Measurements from ENCODE around the gene TDRD1. TPM values are rescaled to one million over a fixed set of nuclear protein-coding genes. Genes with fewer than 3 reads are reported as not detected.

Gene TDRD1
- total RNA-seq, 4 donors from 2014 or later = 0.10 TPM; not detected in 3

DNA sequence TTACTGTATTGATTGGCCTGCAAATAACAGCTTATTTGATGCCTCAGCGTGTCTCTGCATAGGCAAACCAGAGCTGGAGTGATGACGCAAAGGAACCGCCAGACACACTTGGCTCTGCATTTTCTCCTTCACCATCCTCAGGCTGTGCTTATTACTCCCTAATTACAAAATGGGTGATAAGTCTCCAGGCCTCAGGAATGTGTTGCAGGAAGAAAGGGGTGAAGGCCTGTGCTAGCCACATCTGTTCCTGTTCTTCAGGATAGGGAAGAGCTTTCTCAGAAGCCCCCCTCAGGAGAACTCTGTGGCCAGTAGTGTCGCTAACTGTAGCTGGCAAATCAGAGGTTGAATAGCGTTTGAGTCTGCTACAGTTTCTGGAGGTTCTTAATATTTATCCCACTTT, 5.1 kb downstream of the TDRD1 start:
- Histone ChIP-seq H3K36me3 (no peaks in the 10 kb centered on the region), H3K9me3 (no peaks in the 10 kb centered on the region), H3K4me3 (no peak overlapping the region), H3K27ac (no peak overlapping the region), H3K4me1 (peaks cover 0 to 7% of the 10 kb centered on the region in 2 donors), H3K27me3 (no peaks in the 10 kb centered on the region)
- TF ChIP-seq, protein P1, sequence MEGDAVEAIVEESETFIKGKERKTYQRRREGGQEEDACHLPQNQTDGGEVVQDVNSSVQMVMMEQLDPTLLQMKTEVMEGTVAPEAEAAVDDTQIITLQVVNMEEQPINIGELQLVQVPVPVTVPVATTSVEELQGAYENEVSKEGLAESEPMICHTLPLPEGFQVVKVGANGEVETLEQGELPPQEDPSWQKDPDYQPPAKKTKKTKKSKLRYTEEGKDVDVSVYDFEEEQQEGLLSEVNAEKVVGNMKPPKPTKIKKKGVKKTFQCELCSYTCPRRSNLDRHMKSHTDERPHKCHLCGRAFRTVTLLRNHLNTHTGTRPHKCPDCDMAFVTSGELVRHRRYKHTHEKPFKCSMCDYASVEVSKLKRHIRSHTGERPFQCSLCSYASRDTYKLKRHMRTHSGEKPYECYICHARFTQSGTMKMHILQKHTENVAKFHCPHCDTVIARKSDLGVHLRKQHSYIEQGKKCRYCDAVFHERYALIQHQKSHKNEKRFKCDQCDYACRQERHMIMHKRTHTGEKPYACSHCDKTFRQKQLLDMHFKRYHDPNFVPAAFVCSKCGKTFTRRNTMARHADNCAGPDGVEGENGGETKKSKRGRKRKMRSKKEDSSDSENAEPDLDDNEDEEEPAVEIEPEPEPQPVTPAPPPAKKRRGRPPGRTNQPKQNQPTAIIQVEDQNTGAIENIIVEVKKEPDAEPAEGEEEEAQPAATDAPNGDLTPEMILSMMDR (IDR thresholded peaks at IDR 0.05 in 4 of 5, conservative IDR thresholded peaks at IDR 0.05 in 1 of 5) = no peak
- TF ChIP-seq POLR2A (IDR thresholded peaks at IDR 0.05) = no peak
- in situ Hi-C loops (cut with MboI; ENCODE audit: low sequenced_read_pairs in 4 of 4) = no loop called here
- intact Hi-C loops (cut with DNase I; ENCODE audit: low total_unique reads) = no loop called here
- no peak for ATAC-seq
- DNase-seq = no peak

DNA sequence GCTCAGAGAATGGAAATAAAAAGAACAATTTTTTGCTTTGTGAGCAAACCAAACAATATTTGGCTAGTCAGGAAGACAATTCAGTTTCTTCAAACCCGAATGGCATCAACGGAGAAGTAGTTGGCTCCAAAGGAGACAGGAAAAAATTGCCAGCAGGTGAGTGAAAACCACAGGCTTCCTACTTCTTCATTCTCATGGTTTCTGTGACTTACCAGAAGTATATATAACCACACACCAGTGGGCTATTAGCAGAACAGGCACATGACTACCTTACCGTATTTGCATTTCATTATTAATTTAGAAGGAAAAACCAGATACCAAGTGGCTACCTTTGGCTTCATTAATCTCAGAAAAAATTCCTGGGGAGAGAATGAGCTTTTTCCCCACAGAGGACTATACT, 8.8 kb downstream of the TDRD1 start:
- Histone ChIP-seq H3K4me1 (no peaks in the 10 kb centered on the region), H3K27me3 (no peaks in the 10 kb centered on the region), H3K36me3 (no peaks in the 10 kb centered on the region), H3K9me3 (no peaks in the 10 kb centered on the region), H3K27ac (no peak overlapping the region), H3K4me3 (no peak overlapping the region)
- no peak for DNase-seq
- no peak for ATAC-seq
- in situ Hi-C loops (cut with MboI; ENCODE audit: low sequenced_read_pairs in 4 of 4) = no loop called here
- intact Hi-C loops (cut with DNase I; ENCODE audit: low total_unique reads) = no loop called here
- TF ChIP-seq POLR2A (IDR thresholded peaks at IDR 0.05) = no peak
- TF ChIP-seq, protein P1 (IDR thresholded peaks at IDR 0.05 in 4 of 5, conservative IDR thresholded peaks at IDR 0.05 in 1 of 5) = no peak

DNA sequence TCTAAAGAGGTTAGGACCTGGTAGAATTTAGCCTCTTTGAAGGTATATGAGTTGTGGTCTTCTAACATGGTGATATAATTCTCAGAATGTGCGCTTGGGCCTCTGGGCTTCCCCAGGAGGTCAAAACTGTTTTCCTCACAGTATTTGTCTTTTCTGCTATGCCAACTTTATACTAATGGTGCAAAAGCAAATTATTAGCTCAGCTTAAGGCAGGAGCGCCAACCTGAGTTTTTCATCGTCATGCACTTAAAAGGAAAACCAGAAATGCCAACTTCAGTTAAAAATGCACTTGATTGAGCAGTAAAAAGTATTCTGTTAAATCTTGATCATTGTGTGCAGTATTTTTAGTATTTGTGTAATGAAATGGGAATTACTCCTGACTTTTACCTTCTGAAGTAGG, 9.7 kb downstream of the TDRD1 start:
- TF ChIP-seq, protein P1 (IDR thresholded peaks at IDR 0.05 in 4 of 5, conservative IDR thresholded peaks at IDR 0.05 in 1 of 5) = no peak
- no peak for TF ChIP-seq POLR2A (IDR thresholded peaks at IDR 0.05)
- H3K9me3 ChIP-seq = no peaks in the 10 kb centered on the region
- in situ Hi-C loops (cut with MboI; ENCODE audit: low sequenced_read_pairs in 4 of 4) (no loop called here), intact Hi-C loops (cut with DNase I; ENCODE audit: low total_unique reads) (no loop called here)
- H3K4me1 ChIP-seq = no peaks in the 10 kb centered on the region
- H3K27ac ChIP-seq = no peak overlapping the region
- no peaks in the 10 kb centered on the region for H3K36me3 ChIP-seq
- no peaks in the 10 kb centered on the region for H3K27me3 ChIP-seq
- no peak overlapping the region for H3K4me3 ChIP-seq
- ATAC-seq (no peak), DNase-seq (no peak)

DNA sequence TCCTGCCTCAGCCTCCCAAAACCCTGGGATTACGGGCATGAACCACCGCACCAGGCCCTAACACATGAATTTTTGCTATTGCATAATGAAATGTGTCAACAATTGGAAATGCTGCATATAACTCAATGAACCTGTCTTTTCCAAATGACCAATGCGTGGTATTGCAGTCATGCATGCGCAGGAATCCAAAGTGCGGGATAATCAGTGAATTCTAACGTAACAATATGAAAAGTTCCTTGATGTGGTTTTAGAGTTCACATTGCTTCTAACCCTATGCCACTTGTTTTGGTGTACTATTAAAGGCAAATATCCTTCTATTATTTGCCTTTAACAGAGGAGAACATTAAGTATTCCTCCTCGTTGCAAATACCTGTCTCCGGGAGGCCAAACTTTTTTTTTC, 10.5 kb downstream of the TDRD1 start:
- Histone ChIP-seq H3K4me3 (no peak overlapping the region), H3K9me3 (no peaks in the 10 kb centered on the region), H3K27ac (no peak overlapping the region), H3K4me1 (no peaks in the 10 kb centered on the region), H3K27me3 (no peaks in the 10 kb centered on the region), H3K36me3 (no peaks in the 10 kb centered on the region)
- DNase-seq = no peak
- TF ChIP-seq, protein P1 (IDR thresholded peaks at IDR 0.05 in 4 of 5, conservative IDR thresholded peaks at IDR 0.05 in 1 of 5) = no peak
- TF ChIP-seq POLR2A (IDR thresholded peaks at IDR 0.05) = no peak
- no peak for ATAC-seq
- in situ Hi-C loops (cut with MboI; ENCODE audit: low sequenced_read_pairs in 4 of 4) = no loop called here
- intact Hi-C loops (cut with DNase I; ENCODE audit: low total_unique reads) = no loop called here

DNA sequence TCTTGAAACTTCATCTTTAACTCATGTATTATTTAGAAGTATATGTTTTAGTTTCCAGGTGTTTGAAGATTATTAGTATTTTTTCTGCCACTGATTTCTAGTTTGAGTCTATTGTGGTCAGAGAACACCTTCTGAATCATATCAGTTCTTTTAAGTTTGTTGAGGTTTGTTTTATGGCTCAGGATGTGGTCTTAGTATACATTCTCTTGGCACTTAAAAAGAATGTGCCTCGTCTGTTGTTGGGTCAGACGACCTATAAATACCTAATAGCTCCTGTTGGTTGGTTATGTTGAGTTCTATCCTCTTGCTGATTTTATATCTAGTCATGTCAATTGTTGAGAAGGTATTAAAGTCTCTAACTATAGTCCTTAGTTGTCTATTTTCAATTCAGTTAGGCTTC, 15.9 kb downstream of the TDRD1 start:
- ATAC-seq (no peak), DNase-seq (no peak)
- Histone ChIP-seq H3K36me3 (no peaks in the 10 kb centered on the region), H3K9me3 (no peaks in the 10 kb centered on the region), H3K4me3 (no peak overlapping the region), H3K27me3 (no peaks in the 10 kb centered on the region), H3K27ac (no peak overlapping the region), H3K4me1 (no peaks in the 10 kb centered on the region)
- in situ Hi-C loops (cut with MboI; ENCODE audit: low sequenced_read_pairs in 4 of 4) (no loop called here), intact Hi-C loops (cut with DNase I; ENCODE audit: low total_unique reads) (no loop called here)
- TF ChIP-seq, protein P1 (IDR thresholded peaks at IDR 0.05 in 4 of 5, conservative IDR thresholded peaks at IDR 0.05 in 1 of 5) = no peak
- no peak for TF ChIP-seq POLR2A (IDR thresholded peaks at IDR 0.05)

Measured in gastrocnemius medialis (tissue), 4 donors.